IMR-90 (cell line): Measurements from ENCODE around the gene RNF34. TPM values are rescaled to one million over a fixed set of nuclear protein-coding genes. Genes with fewer than 3 reads are reported as not detected.

Source experiments
- ATAC-seq: fragments of 200-7000 bp; cut with Tn5 transposase; 2 replicates; pipeline ENCODE4 v1.9.1; 2020; ENCODE audit warnings: low read depth, mild to moderate bottlenecking, moderate library complexity
- BruUV-seq: library from RNA; stranded (reverse); fragments of 400-500 nt; replicated peaks from 2 replicates; lab custom pipeline; 2021; lab: Mats Ljungman, UMichigan
- CTCF ChIA-PET: fragments of 300-600 bp; formaldehyde crosslinking; extraction: SDS; loops from one replicate; lab custom pipeline; 2021; ENCODE audit warnings: antibody characterized with exemption; lab: Yijun Ruan, JAX
- POLR2A ChIA-PET: fragments of 300-600 bp; sonication (Branson Sonifier 250); formaldehyde crosslinking; loops from one replicate; lab custom pipeline; 2022; ENCODE audit warnings: antibody characterized with exemption; ENCODE audit not compliant: unreplicated experiment; lab: Charles Lee
- DNase-seq: peaks from one replicate; pipeline ENCODE4 v3.0.0; 2013
- H2AFZ ChIP-seq: replicated peaks from 2 replicates; pipeline ENCODE3; 2013; ENCODE audit warnings: low read length, mild to moderate bottlenecking; ENCODE audit not compliant: poor library complexity
- H2AK5ac ChIP-seq: 2 replicates; pipeline ENCODE4 v1.6.1; 2013; ENCODE audit warnings: low read depth, low read length, inconsistent platforms
- H2AK9ac ChIP-seq: replicated peaks from 2 replicates; pipeline ENCODE3; 2013; ENCODE audit warnings: mild to moderate bottlenecking, low read depth, low read length, moderate library complexity; ENCODE audit not compliant: poor library complexity
- H2BK120ac ChIP-seq: 2 replicates; pipeline ENCODE4 v1.6.1; 2013; ENCODE audit warnings: low read depth, low read length, inconsistent platforms
- H2BK15ac ChIP-seq: 3 replicates; pipeline ENCODE4 v1.6.1; 2013; ENCODE audit warnings: low read depth, low read length, inconsistent platforms
- H2BK20ac ChIP-seq: 2 replicates; pipeline ENCODE4 v1.6.1; 2013; ENCODE audit warnings: low read depth, mild to moderate bottlenecking, inconsistent platforms, low read length, moderate library complexity
- H2BK5ac ChIP-seq: 2 replicates; pipeline ENCODE4 v1.6.1; 2013; ENCODE audit warnings: mild to moderate bottlenecking, low read depth, low read length, inconsistent platforms; ENCODE audit not compliant: poor library complexity, severe bottlenecking
- H3K14ac ChIP-seq: replicated peaks from 2 replicates; pipeline ENCODE4 v1.6.1; 2013; ENCODE audit warnings: low read depth, low read length, inconsistent platforms
- H3K18ac ChIP-seq: 2 replicates; pipeline ENCODE4 v1.6.1; 2013; ENCODE audit warnings: low read depth, low read length, control low read depth
- H3K23ac ChIP-seq: 2 replicates; pipeline ENCODE4 v1.6.1; 2013; ENCODE audit warnings: low read depth, low read length, inconsistent platforms
- H3K27ac ChIP-seq: 2 replicates; pipeline ENCODE4 v1.5.1; 2013; ENCODE audit warnings: mild to moderate bottlenecking, control low read depth, low read length; ENCODE audit not compliant: insufficient read depth
- H3K27me3 ChIP-seq: 2 replicates; pipeline ENCODE4 v1.6.1; 2013; ENCODE audit warnings: low read length; ENCODE audit not compliant: control insufficient read depth, insufficient read depth
- H3K36me3 ChIP-seq: 2 replicates; pipeline ENCODE4 v1.6.1; 2013; ENCODE audit warnings: low read length, mixed read lengths; ENCODE audit not compliant: control insufficient read depth, insufficient read depth
- H3K4ac ChIP-seq: 2 replicates; pipeline ENCODE4 v1.6.1; 2013; ENCODE audit warnings: low read depth, low read length, inconsistent platforms
- H3K4me1 ChIP-seq: 2 replicates; pipeline ENCODE4 v1.6.1; 2013; ENCODE audit warnings: low read length, mixed read lengths; ENCODE audit not compliant: control insufficient read depth, insufficient read depth
- H3K4me2 ChIP-seq: 2 replicates; pipeline ENCODE4 v1.6.1; 2013; ENCODE audit warnings: low read depth, mild to moderate bottlenecking, control low read depth, low read length, moderate library complexity
- H3K4me3 ChIP-seq: 2 replicates; pipeline ENCODE4 v1.5.1; 2013; ENCODE audit warnings: low read depth, mild to moderate bottlenecking, control low read depth, low read length, moderate library complexity; ENCODE audit not compliant: insufficient read depth
- H3K56ac ChIP-seq: 2 replicates; pipeline ENCODE4 v1.6.1; 2013; ENCODE audit warnings: low read length, inconsistent platforms; ENCODE audit not compliant: insufficient read depth; ENCODE audit errors: extremely low read depth
- H3K79me1 ChIP-seq, 2 experiments: 2 replicates each; pipeline ENCODE4 v1.6.1; 2013; ENCODE audit warnings: low read length in 2 of 2, inconsistent platforms in 1 of 2, low read depth in 1 of 2
- H3K9ac ChIP-seq: 2 replicates; pipeline ENCODE4 v1.6.1; 2013; ENCODE audit warnings: low read depth, low read length, control low read depth
- H3K9me1 ChIP-seq: 2 replicates; pipeline ENCODE4 v1.6.1; 2013; ENCODE audit warnings: low read length, inconsistent platforms; ENCODE audit not compliant: insufficient read depth
- H3K9me3 ChIP-seq: 2 replicates; pipeline ENCODE4 v1.6.1; 2013; ENCODE audit warnings: low read length; ENCODE audit not compliant: control insufficient read depth, insufficient read depth
- H4K20me1 ChIP-seq: 2 replicates; pipeline ENCODE4 v1.6.1; 2013; ENCODE audit warnings: low read length, inconsistent platforms; ENCODE audit not compliant: insufficient read depth
- H4K5ac ChIP-seq: 2 replicates; pipeline ENCODE4 v1.6.1; 2013; ENCODE audit warnings: mild to moderate bottlenecking, low read depth, low read length, control low read depth
- H4K8ac ChIP-seq, 2 experiments: 2 replicates each; pipeline ENCODE4 v1.6.1; 2013; ENCODE audit warnings: low read depth in 2 of 2, low read length in 2 of 2, control low read depth in 1 of 2, inconsistent platforms in 1 of 2
- H4K91ac ChIP-seq: 2 replicates; pipeline ENCODE4 v1.6.1; 2013; ENCODE audit warnings: low read depth, low read length, inconsistent platforms; ENCODE audit not compliant: insufficient read depth
- BHLHE40 ChIP-seq: fragments of 150-350 bp; IDR thresholded peaks from 2 replicates; pipeline ENCODE4 v1.6.1; 2016; ENCODE audit warnings: mild to moderate bottlenecking, low read depth, low read length
- CEBPB ChIP-seq: IDR thresholded peaks from 2 replicates; pipeline ENCODE4 v1.6.1; 2012; ENCODE audit warnings: low read depth, low read length, improper control_type of control experiment
- CHD1 ChIP-seq: IDR thresholded peaks from 2 replicates; pipeline ENCODE4 v1.6.1; 2012; ENCODE audit warnings: low read depth, low read length, improper control_type of control experiment
- FOS ChIP-seq: fragments of 150-350 bp; IDR thresholded peaks from 2 replicates; pipeline ENCODE4 v1.6.1; 2016; ENCODE audit warnings: low read depth, low read length
- MXI1 ChIP-seq: IDR thresholded peaks from 2 replicates; pipeline ENCODE4 v1.6.1; 2012; ENCODE audit warnings: low read depth, mild to moderate bottlenecking, low read length, moderate library complexity, borderline replicate concordance
- POLR2A ChIP-seq: IDR thresholded peaks from 2 replicates; pipeline ENCODE4 v1.6.1; 2012; ENCODE audit warnings: mild to moderate bottlenecking, low read depth, low read length
- RAD21 ChIP-seq: IDR thresholded peaks from 2 replicates; pipeline ENCODE4 v1.6.1; 2012; ENCODE audit warnings: low read length, improper control_type of control experiment
- WGBS, 2 experiments: methylation state at CpG; one replicate each; pipeline versions ENCODE4 v1.1.5 to v1.1.7; 2013; ENCODE audit warnings: missing lambda C conversion rate in 2 of 2; ENCODE audit not compliant: insufficient read length in 1 of 2; ENCODE audit errors: extremely low coverage in 2 of 2; 5-methylcytosine and 5-hydroxymethylcytosine counted together
- dilution Hi-C: fragments of 300-500 bp; cut with HindIII; formaldehyde crosslinking; loops from one replicate; pipeline ENCODE4 v1.14.3; 2018; ENCODE audit warnings: low sequenced_read_pairs; ENCODE audit not compliant: unreplicated experiment
- in situ Hi-C: fragments of 300-500 bp; cut with MboI; formaldehyde crosslinking; loops from 3 replicates; pipeline ENCODE4 v1.14.3; 2019; ENCODE audit warnings: low sequenced_read_pairs, inconsistent platforms, mixed read lengths
- intact Hi-C: fragments of 100-400 bp; cut with micrococcal nuclease; formaldehyde crosslinking; loops from 2 replicates; pipeline ENCODE4 v1.10.0; 2022
- polyA plus RNA-seq, 3 experiments: library from polyadenylated mRNA; depleted of rRNA; stranded (reverse); fragments of >200 nt; gene quantifications; 2 replicates each; pipeline ENCODE4 v1.2.3, GENCODE V29; 2012; ENCODE audit warnings: low replicate concordance in 1 of 3
- total RNA-seq: library from RNA; depleted of rRNA; stranded (reverse); fragments of >200 nt; gene quantifications from 2 replicates; pipeline ENCODE4 v1.2.3, GENCODE V29; 2012
- TF ChIP-seq, protein P1 (sequence below): fragments of 150-350 bp; IDR thresholded peaks from 2 replicates; pipeline ENCODE4 v1.6.1; 2017; ENCODE audit warnings: mild to moderate bottlenecking, antibody characterized with exemption, low read length, low read depth

RNF34 gene
- total and polyA plus RNA-seq, 2 of the 4 experiments (the other 2 are of a cell fraction) = 33.2 to 69.5 TPM

DNA sequence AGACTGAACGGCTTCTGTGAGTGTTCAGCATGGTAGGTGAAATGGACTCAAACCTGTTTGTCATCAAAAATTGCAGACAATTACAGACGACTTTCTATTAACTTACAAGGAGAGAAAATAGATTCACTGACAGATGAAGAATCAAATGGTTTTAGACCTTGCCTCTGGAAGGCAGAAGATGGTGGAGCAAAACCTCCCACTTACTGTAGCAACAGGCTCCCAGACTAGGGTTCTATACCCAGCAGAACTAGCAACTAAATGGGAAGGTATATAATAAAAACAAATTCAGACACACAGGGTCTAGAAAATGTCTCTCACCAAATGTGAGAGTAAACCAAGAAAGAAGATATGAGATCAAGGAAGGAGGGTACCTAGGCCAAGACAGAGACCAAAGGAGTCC, 36.8 kb downstream of the RNF34 start:
- no peak overlapping the region for H3K23ac ChIP-seq
- H3K27me3 ChIP-seq = no peaks in the 10 kb centered on the region
- H2AFZ ChIP-seq = no peak overlapping the region
- H2BK5ac ChIP-seq = no peak overlapping the region
- no peak overlapping the region for H4K91ac ChIP-seq
- intact Hi-C loops (no loop called here), dilution Hi-C loops (no loop called here), in situ Hi-C loops (no loop called here)
- peaks cover 7% of the 10 kb centered on the region; the same call in 1 of the 2 replicates for H3K9me1 ChIP-seq
- no TSS peak for BruUV-seq
- H3K4me1 ChIP-seq = no peaks in the 10 kb centered on the region
- H2BK15ac ChIP-seq = no peak overlapping the region
- TF ChIP-seq MXI1 (no peak), CHD1 (no peak), BHLHE40 (no peak), RAD21 (no peak), FOS (no peak), POLR2A (no peak), CEBPB (no peak)
- TF ChIP-seq, protein P1, sequence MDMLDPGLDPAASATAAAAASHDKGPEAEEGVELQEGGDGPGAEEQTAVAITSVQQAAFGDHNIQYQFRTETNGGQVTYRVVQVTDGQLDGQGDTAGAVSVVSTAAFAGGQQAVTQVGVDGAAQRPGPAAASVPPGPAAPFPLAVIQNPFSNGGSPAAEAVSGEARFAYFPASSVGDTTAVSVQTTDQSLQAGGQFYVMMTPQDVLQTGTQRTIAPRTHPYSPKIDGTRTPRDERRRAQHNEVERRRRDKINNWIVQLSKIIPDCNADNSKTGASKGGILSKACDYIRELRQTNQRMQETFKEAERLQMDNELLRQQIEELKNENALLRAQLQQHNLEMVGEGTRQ = no peak
- H3K36me3 ChIP-seq = peaks cover 49% of the 10 kb centered on the region
- H4K8ac ChIP-seq = no peak overlapping the region
- H3K4me2 ChIP-seq = no peak overlapping the region
- no peak overlapping the region for H3K4me3 ChIP-seq
- H3K9me3 ChIP-seq = no peaks in the 10 kb centered on the region
- H3K27ac ChIP-seq = no peak overlapping the region
- ATAC-seq = no peak
- ChIA-PET POLR2A (no interaction called here), CTCF (no interaction called here)
- peaks cover 10 to 23% of the 10 kb centered on the region in 2 experiments; a peak in 3 of 4 replicates for H3K79me1 ChIP-seq
- 100% methylated on average over 1 of the region's 2 CpGs; no CpG with 5 or more reads in 1 of the 2 experiments for WGBS, 2 experiments
- no peak overlapping the region for H3K14ac ChIP-seq
- no peak overlapping the region for H2BK120ac ChIP-seq
- H4K20me1 ChIP-seq = no peaks in the 10 kb centered on the region
- H3K56ac ChIP-seq = no peak overlapping the region
- no peak overlapping the region for H4K5ac ChIP-seq
- H3K4ac ChIP-seq = no peak overlapping the region
- no peak overlapping the region for H3K18ac ChIP-seq
- no peak overlapping the region for H3K9ac ChIP-seq
- no peak overlapping the region for H2BK20ac ChIP-seq
- no peak for DNase-seq
- no peak overlapping the region for H2AK9ac ChIP-seq
- H2AK5ac ChIP-seq = no peak overlapping the region
